Lower leg skin (tissue), 3 donors: ENCODE results near the gene ST6GALNAC5.

Experiments
- CTCF ChIP-seq, 3 donors: fragments of 450-650 bp; IDR thresholded peaks; one replicate each; pipeline ENCODE4 v1.5.1; 2016; ENCODE audit warnings: antibody characterized with exemption in 3 of 3, mild to moderate bottlenecking in 3 of 3, moderate library complexity in 2 of 3
- POLR2A ChIP-seq, 2 donors: fragments of 450-650 bp; IDR thresholded peaks; one replicate each; pipeline ENCODE4 v1.6.1; 2016 to 2017; ENCODE audit warnings: antibody characterized with exemption in 2 of 2, mild to moderate bottlenecking in 1 of 2, moderate library complexity in 1 of 2

GRCh38 chr1:76832521-76832920, 34.8 kb upstream of the ST6GALNAC5 start:
- TF ChIP-seq CTCF (IDR thresholded peaks at IDR 0.05) (no peak), POLR2A (IDR thresholded peaks at IDR 0.05) (no peak)
